ENCODE measurements around the gene LHX4.

The LHX4 gene

GRCh38 chr1:180251526-180252305 lies 21.7 kb downstream of the LHX4 start:
- no peaks in the 10 kb centered on the region for H3K36me3 ChIP-seq (ENCODE audit: control insufficient read depth, insufficient read depth, low read length)
- H3K4me1 ChIP-seq (ENCODE audit: control insufficient read depth, insufficient read depth, low read length): peaks cover 8% of the 10 kb centered on the region
- no peak overlapping the region for H3K4me3 ChIP-seq (ENCODE audit: low read depth, low read length)
- H3K27me3 ChIP-seq (ENCODE audit: control insufficient read depth, insufficient read depth, low read length): no peaks in the 10 kb centered on the region
- H3K9ac ChIP-seq (ENCODE audit: low read depth, low read length): no peak overlapping the region
- no peaks in the 10 kb centered on the region for H3K9me3 ChIP-seq (ENCODE audit: control insufficient read depth, insufficient read depth, low read length)

DNA sequence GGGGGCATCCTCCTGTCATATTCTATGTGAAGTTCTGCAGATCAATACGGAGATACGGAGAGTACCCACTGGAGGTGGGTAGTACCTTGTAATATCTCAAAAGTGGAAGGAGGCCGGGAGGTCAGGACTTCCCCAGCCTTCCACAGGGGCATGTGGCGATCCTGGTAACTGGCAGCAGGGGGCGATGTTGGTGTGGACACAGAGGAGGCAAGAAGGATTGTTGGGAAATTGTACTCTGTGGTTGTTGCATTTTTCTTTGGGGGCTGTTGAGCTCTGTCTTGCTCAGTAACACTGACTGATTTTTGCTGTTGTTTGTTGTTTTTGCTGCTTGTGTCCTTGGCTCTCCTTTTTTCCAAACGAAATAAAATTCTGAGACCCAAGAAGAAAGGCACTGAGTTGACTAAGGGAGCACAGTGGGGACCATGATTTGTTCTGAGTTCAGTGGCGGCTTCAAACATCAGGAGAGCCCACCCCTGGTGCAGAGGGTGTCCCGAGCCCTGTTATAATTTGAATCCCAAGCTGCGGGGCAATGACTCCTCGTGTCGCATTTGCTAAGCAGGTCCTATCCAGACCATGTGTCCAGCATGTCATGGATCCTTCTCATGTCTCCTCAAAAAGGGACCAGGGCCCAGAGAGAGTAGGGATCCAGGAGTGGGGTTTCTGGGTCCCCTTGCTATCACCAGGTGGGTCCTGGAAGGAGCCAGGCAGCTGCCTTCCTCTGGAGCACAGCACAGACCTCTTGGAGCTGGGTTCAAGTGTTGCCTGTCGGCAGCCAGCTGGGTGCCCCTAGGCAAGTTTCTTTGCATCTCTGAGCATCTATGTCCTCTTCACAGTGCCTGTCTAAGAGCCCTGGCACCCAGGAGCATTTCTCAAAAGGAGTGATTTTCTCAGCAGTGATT lies 22.8 kb downstream of the LHX4 start:
- no peak overlapping the region for H3K9ac ChIP-seq (ENCODE audit: low read depth, low read length)
- no peaks in the 10 kb centered on the region for H3K9me3 ChIP-seq (ENCODE audit: control insufficient read depth, insufficient read depth, low read length)
- H3K27me3 ChIP-seq (ENCODE audit: control insufficient read depth, insufficient read depth, low read length): no peaks in the 10 kb centered on the region
- peaks cover 5% of the 10 kb centered on the region for H3K4me1 ChIP-seq (ENCODE audit: control insufficient read depth, insufficient read depth, low read length)
- no peaks in the 10 kb centered on the region for H3K36me3 ChIP-seq (ENCODE audit: control insufficient read depth, insufficient read depth, low read length)
- H3K4me3 ChIP-seq (ENCODE audit: low read depth, low read length): no peak overlapping the region

DNA sequence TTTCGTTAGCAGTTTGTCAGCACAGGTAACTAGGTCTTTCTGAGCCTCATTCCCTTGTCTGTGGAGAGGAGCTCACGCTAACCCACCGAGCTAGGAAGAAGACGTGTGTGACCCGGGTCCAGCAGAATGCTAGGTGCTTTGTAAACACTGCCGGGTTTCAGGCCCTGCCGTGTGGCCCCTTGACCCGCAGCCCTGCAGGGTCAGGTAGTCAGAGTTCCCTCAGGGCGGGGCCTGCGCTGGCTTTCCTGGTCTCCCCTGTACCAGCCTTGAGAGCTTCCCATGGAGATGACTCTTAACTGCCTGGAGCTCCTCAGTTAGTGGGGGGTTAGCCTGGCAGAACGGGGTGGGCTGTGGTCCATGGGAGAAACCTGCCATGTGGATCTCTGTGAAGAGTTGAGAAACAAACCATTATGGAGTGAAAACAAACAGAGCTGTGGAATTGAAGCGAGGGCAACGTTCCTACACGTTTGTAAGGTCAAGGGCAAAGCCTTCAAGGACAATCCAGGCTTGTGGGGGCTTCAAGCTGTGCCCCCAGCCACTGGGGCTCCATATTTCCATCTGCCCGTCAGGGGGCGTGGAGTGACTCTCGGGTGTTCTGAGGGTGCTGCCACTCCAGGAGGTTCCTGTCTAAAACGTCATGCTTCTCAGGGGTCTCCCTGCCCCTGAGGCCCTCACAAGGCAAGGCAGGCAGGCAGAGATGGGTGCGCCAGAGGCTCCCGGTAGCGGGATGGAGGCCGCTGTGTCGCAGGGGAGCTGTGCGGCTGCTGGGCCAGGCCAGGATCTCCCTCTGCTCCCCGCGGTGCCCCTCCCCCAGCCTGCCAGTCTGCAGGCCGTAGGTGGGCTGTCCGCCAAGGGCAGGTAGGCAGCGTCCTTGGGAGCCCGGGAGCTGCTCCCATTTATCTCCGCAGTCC lies 23.8 kb downstream of the LHX4 start:
- H3K4me3 ChIP-seq (ENCODE audit: low read depth, low read length): no peak overlapping the region
- no peak overlapping the region for H3K9ac ChIP-seq (ENCODE audit: low read depth, low read length)
- peaks cover 5% of the 10 kb centered on the region for H3K4me1 ChIP-seq (ENCODE audit: control insufficient read depth, insufficient read depth, low read length)
- H3K36me3 ChIP-seq (ENCODE audit: control insufficient read depth, insufficient read depth, low read length): no peaks in the 10 kb centered on the region
- no peaks in the 10 kb centered on the region for H3K9me3 ChIP-seq (ENCODE audit: control insufficient read depth, insufficient read depth, low read length)
- H3K27me3 ChIP-seq (ENCODE audit: control insufficient read depth, insufficient read depth, low read length): no peaks in the 10 kb centered on the region

DNA sequence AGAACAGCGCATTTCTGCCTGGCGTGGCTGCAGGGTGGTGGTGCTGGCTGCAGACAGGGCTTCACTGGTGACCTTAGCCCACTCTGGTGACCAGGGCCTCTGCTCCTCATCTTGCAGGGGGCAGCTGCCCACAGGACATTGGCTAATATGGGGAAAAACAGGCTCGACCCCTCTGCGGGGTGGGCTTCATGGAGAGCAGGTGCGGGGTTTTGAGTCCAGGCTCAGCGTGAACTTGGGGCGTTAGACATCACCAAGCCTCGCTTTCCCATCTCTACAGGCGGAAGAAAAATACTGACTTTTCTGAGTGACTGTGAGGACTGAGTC lies 24.4 kb downstream of the LHX4 start:
- H3K36me3 ChIP-seq (ENCODE audit: control insufficient read depth, insufficient read depth, low read length): no peaks in the 10 kb centered on the region
- no peak overlapping the region for H3K4me3 ChIP-seq (ENCODE audit: low read depth, low read length)
- H3K4me1 ChIP-seq (ENCODE audit: control insufficient read depth, insufficient read depth, low read length): peaks cover 5% of the 10 kb centered on the region
- no peak overlapping the region for H3K9ac ChIP-seq (ENCODE audit: low read depth, low read length)
- H3K27me3 ChIP-seq (ENCODE audit: control insufficient read depth, insufficient read depth, low read length): no peaks in the 10 kb centered on the region
- no peaks in the 10 kb centered on the region for H3K9me3 ChIP-seq (ENCODE audit: control insufficient read depth, insufficient read depth, low read length)

GRCh38 chr1:180254854-180255253 lies 24.8 kb downstream of the LHX4 start:
- H3K4me1 ChIP-seq (ENCODE audit: control insufficient read depth, insufficient read depth, low read length): peaks cover 5% of the 10 kb centered on the region
- no peaks in the 10 kb centered on the region for H3K36me3 ChIP-seq (ENCODE audit: control insufficient read depth, insufficient read depth, low read length)
- no peaks in the 10 kb centered on the region for H3K9me3 ChIP-seq (ENCODE audit: control insufficient read depth, insufficient read depth, low read length)
- H3K9ac ChIP-seq (ENCODE audit: low read depth, low read length): no peak overlapping the region
- no peaks in the 10 kb centered on the region for H3K27me3 ChIP-seq (ENCODE audit: control insufficient read depth, insufficient read depth, low read length)
- no peak overlapping the region for H3K4me3 ChIP-seq (ENCODE audit: low read depth, low read length)

DNA sequence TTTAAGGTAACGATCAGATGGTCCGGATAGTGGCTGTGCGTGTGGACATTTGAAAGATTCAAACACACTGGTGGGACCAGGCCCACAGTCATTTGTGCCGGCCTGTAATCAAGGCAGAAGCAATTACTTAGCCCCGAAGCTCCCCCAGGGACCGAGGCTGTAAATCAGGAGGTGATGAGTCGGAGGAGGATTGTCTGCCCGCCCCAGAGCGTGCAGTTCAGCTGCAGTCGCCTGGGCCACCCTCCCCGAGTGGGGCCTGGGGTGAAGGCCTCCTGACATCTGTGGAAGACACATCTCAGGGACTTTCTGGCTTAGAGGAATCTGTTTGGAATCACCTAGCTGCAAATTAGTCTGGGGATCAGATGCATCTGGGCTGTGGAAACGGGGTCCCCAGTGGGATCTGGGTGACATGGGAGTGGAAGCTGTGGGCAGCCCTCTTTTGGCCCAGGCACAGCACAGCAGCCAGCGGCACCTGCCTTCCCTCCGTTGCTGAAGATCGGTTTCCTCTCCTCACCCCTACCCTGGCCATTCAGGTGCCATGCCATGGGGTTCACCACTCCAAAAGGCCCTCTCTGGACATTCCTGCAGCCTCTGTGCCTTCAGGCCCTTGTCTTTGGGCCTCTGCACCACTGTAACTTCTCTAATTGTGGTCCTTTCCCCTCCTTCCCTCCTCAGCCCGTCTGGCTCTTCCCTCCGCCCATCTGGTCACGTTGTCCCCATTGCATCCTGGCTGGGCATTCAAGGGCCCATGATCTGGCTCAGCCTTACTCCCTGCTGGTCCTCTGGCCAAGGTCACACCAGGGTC lies 25.7 kb downstream of the LHX4 start:
- Histone ChIP-seq H3K4me3 (ENCODE audit: low read depth, low read length) (no peak overlapping the region), H3K36me3 (ENCODE audit: control insufficient read depth, insufficient read depth, low read length) (no peaks in the 10 kb centered on the region), H3K4me1 (ENCODE audit: control insufficient read depth, insufficient read depth, low read length) (peaks cover 5% of the 10 kb centered on the region), H3K27me3 (ENCODE audit: control insufficient read depth, insufficient read depth, low read length) (no peaks in the 10 kb centered on the region), H3K9me3 (ENCODE audit: control insufficient read depth, insufficient read depth, low read length) (no peaks in the 10 kb centered on the region), H3K9ac (ENCODE audit: low read depth, low read length) (no peak overlapping the region)

- H3K9ac ChIP-seq (ENCODE audit: low read depth, low read length): no peak overlapping the region
- H3K27me3 ChIP-seq (ENCODE audit: control insufficient read depth, insufficient read depth, low read length): no peaks in the 10 kb centered on the region
- H3K36me3 ChIP-seq (ENCODE audit: control insufficient read depth, insufficient read depth, low read length): no peaks in the 10 kb centered on the region
- H3K9me3 ChIP-seq (ENCODE audit: control insufficient read depth, insufficient read depth, low read length): no peaks in the 10 kb centered on the region
- H3K4me3 ChIP-seq (ENCODE audit: low read depth, low read length): no peak overlapping the region
- H3K4me1 ChIP-seq (ENCODE audit: control insufficient read depth, insufficient read depth, low read length): peaks cover 5% of the 10 kb centered on the region
Measured at GRCh38 chr1:180256341-180257027, 26.4 kb downstream of the LHX4 start.

- H3K4me1 ChIP-seq (ENCODE audit: control insufficient read depth, insufficient read depth, low read length): peaks cover 5% of the 10 kb centered on the region
- no peaks in the 10 kb centered on the region for H3K9me3 ChIP-seq (ENCODE audit: control insufficient read depth, insufficient read depth, low read length)
- H3K36me3 ChIP-seq (ENCODE audit: control insufficient read depth, insufficient read depth, low read length): no peaks in the 10 kb centered on the region
- H3K9ac ChIP-seq (ENCODE audit: low read depth, low read length): no peak overlapping the region
- H3K4me3 ChIP-seq (ENCODE audit: low read depth, low read length): no peak overlapping the region
- no peaks in the 10 kb centered on the region for H3K27me3 ChIP-seq (ENCODE audit: control insufficient read depth, insufficient read depth, low read length)
Measured at GRCh38 chr1:180257028-180257386, 26.9 kb downstream of the LHX4 start.

DNA sequence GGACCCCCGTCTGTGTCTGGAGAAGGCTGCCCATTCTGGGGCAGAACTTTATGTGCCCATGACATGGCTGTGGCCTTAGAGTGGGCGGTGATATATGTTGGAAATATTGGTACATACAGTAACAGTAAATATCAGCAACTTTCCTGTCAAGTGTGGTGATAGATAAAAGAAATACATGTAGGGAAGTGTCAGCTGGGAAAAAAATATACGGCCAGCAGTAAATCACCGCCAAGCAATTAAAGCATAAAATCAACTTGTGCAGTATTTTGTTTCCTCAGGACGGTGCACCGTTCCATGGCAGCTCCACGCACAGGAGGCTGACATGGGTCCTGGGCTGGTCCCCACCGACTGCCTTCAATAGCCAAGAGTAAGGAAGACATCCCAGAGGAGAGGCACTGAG lies 27.4 kb downstream of the LHX4 start:
- Histone ChIP-seq H3K4me1 (ENCODE audit: control insufficient read depth, insufficient read depth, low read length) (peaks cover 5% of the 10 kb centered on the region), H3K27me3 (ENCODE audit: control insufficient read depth, insufficient read depth, low read length) (no peaks in the 10 kb centered on the region), H3K36me3 (ENCODE audit: control insufficient read depth, insufficient read depth, low read length) (no peaks in the 10 kb centered on the region), H3K9me3 (ENCODE audit: control insufficient read depth, insufficient read depth, low read length) (no peaks in the 10 kb centered on the region), H3K4me3 (ENCODE audit: low read depth, low read length) (no peak overlapping the region), H3K9ac (ENCODE audit: low read depth, low read length) (no peak overlapping the region)

DNA sequence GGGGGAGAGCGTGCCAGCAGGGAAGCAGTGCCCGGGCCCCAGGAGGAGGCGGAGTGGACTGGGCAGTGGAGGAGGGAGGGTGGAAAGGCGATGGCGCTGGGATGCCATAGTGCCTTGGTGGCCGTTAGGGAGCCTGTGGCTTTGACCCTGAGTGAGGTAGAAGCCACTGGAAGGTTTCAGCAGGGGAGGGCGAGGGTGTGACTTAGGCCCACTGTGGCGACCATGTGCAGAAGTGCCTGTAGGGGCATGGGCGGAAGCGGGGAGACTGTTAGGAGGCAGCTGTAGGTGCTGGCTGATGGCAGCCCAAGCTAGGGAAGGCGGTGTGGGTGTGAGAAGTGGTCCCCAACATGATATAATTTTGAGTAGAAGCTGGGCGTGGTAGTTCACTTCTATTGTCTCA lies 28.2 kb downstream of the LHX4 start:
- Histone ChIP-seq H3K4me1 (ENCODE audit: control insufficient read depth, insufficient read depth, low read length) (peaks cover 3% of the 10 kb centered on the region), H3K36me3 (ENCODE audit: control insufficient read depth, insufficient read depth, low read length) (no peaks in the 10 kb centered on the region), H3K4me3 (ENCODE audit: low read depth, low read length) (no peak overlapping the region), H3K9ac (ENCODE audit: low read depth, low read length) (no peak overlapping the region), H3K9me3 (ENCODE audit: control insufficient read depth, insufficient read depth, low read length) (no peaks in the 10 kb centered on the region), H3K27me3 (ENCODE audit: control insufficient read depth, insufficient read depth, low read length) (no peaks in the 10 kb centered on the region)
